ENCODE data around the gene ACSF2.
"Not testable (repeated sequence)": the region's sequence is repeated elsewhere in the genome, so short reads cannot be mapped to it uniquely, and the experiment has no call there.

The ACSF2 gene

DNA sequence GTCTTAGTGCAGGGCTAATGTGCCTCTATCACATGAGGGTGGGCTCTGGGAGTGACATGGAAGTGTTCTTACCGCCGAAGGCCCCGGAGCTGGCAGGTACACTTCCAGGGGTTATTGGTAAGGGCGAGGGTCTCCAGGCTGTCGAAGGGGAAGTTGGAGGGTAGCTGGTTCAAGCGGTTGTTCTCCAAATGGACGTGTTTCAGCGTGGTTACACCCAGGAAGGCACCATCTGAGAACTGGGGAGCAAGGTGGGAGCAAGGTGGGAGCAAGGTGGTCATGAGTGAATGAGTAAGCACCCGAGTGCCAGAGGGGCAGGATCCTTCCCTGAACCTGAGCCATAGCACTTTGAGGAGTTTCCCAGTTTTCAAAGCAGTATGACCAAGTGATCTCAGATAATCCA is 39.6 kb downstream of the ACSF2 start:
- Histone ChIP-seq H3K27me3 (ENCODE audit: insufficient read depth, low read length) (peaks cover 32% of the 10 kb centered on the region), H3K9me3 (ENCODE audit: low read length) (peaks cover 7% of the 10 kb centered on the region), H3K4me1 (ENCODE audit: insufficient read depth, low read length) (no peaks in the 10 kb centered on the region), H2AFZ (ENCODE audit: low read depth, low read length) (no peak overlapping the region), H3K4me3 (ENCODE audit: low read length) (no peak overlapping the region), H3K36me3 (ENCODE audit: insufficient read depth, low read length) (no peaks in the 10 kb centered on the region)

DNA sequence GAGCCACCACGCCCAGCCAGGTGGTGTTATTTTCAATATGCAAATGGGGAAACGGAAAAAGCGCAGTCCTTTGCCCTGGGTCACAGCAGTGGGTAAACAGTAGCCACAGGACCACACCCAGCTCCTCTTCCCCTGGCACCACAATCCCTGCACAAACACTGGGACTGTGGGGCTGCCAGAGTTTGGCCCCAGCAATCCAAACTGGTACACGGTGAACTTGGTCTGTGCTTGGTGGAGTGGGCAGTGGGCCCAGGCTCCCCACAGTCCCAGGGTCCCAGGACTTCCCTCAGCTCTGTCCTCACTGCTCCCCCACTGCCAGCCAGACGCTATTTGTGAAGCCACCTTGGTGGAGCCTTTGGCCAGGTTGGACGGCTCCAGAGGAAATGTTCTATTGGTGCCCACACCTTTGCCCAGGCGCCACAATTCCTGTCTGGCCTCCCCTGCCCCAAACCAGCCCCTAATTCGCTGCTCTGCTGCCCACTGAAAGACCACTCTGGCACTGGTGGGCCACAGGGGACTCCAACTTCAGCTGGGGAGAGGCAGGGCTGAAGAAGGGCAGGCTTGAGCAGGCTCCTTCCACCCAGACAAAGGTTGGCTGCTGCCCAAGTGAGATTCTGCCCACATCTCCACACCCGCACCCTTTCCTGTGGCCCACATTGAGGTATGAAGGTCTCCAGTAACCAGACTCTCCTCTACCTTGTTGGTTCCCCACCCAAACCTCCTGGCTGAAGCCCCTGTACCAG is 40.5 kb downstream of the ACSF2 start:
- Histone ChIP-seq H3K4me1 (ENCODE audit: insufficient read depth, low read length) (no peaks in the 10 kb centered on the region), H3K36me3 (ENCODE audit: insufficient read depth, low read length) (no peaks in the 10 kb centered on the region), H2AFZ (ENCODE audit: low read depth, low read length) (no peak overlapping the region), H3K4me3 (ENCODE audit: low read length) (no peak overlapping the region), H3K27me3 (ENCODE audit: insufficient read depth, low read length) (peaks cover 41% of the 10 kb centered on the region), H3K9me3 (ENCODE audit: low read length) (peaks cover 7% of the 10 kb centered on the region)

DNA sequence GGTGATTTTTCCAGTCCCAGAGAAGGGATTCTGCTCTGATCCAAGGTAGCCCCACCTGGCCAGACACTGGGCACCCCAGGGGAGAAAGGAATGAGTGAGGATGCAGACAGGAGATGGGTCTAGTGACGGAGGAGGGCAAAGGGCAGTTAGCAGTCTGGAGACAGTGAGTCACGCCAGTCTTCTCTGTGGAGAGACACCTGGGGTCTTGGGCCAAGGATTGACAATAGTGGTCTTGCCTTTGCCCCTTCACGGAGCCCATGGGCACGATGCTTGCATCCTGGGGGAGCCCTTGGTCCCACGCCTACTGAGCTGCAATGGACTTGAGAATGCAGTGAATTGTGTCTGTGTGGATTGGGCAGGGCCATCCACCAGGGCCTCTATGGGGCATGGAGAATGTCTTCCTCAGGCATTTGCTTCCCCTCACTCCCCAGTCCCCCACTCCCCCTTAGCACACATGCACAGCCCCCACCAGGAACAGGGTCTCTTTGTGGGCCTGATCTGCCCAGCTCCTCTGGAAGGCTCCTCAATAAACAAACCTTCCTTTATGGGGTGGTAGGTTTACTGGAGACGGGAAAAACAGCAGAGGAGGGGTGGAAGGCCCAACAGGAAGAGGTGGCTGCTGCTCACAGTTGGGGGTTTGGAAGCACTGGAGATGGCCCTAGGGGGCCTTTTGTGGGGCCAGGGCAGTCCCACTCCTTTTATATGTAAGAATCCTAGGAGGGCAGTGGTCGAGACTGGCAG is 41.3 kb downstream of the ACSF2 start:
- no peaks in the 10 kb centered on the region for H3K36me3 ChIP-seq (ENCODE audit: insufficient read depth, low read length)
- no peaks in the 10 kb centered on the region for H3K4me1 ChIP-seq (ENCODE audit: insufficient read depth, low read length)
- H3K4me3 ChIP-seq (ENCODE audit: low read length): no peak overlapping the region
- peaks cover 7% of the 10 kb centered on the region for H3K9me3 ChIP-seq (ENCODE audit: low read length)
- H2AFZ ChIP-seq (ENCODE audit: low read depth, low read length): no peak overlapping the region
- peaks cover 47% of the 10 kb centered on the region for H3K27me3 ChIP-seq (ENCODE audit: insufficient read depth, low read length)

DNA sequence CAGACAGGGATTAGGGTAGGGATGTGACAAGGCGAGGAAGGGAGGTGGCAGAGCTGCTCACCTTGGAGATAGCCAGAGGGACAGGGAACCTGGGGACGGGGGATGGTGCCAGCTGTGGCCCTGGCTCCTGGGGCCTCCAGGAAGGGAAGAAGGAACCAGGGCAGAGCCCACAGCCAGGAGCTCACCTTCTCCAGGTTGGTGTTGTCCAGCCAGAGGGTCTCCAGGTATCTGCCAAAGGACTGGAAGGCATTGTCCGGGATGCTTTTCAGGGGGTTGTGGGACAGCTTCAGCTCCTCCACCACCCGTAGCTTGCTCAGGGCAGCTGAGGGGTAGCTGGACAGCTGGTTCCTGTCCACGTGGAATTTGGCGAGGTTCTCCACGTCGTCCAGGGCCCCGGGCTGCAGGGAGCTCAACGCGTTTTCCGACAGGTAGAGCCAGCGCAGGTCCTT is 41.9 kb downstream of the ACSF2 start:
- Histone ChIP-seq H3K27me3 (ENCODE audit: insufficient read depth, low read length) (peaks cover 51% of the 10 kb centered on the region), H3K9me3 (ENCODE audit: low read length) (peaks cover 7% of the 10 kb centered on the region), H3K4me3 (ENCODE audit: low read length) (no peak overlapping the region), H3K36me3 (ENCODE audit: insufficient read depth, low read length) (no peaks in the 10 kb centered on the region), H2AFZ (ENCODE audit: low read depth, low read length) (no peak overlapping the region), H3K4me1 (ENCODE audit: insufficient read depth, low read length) (no peaks in the 10 kb centered on the region)

DNA sequence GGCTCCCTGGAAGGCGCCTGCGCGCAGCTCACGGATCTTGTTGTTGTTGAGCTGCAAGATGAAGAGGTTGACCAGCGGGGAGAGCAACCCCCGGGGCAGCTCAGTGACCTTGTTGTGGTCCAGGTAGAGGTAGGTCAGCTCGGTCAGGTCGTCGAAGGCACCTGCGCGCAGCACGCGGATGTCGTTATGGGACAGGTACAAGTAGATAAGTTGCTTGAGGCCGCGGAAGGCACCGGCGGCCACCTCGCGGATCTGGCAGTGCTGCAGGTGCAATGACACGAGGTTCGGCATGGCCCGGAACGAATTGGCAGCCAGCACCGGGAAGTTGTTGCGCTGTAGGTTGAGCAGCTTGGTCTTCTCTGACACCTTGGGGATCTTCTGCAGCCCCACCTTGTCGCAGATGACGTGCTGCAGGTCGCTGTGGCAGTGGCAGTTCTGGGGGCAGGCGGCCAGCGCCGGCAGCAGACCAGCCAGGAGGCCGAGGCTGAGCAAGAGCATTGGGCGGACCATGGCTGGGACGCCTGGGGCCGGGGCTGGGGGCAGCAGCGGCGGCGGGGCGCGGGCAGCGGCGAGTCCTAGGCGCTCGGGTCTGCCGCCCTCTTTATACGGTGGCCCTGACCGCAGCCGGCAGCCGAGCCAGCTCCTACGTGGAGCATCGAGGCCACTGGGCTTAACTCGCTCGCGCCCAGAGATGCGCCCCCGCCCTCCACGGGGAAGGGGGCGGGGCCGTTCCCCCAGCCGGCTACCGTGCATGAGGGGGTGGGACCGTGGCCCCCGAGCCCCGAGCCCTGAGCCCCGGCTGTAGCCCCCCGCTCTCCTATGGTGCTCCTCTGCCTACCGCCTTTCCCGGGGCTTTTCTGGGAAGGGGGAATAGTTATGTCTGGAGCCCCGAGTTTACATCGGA is 42.5 kb downstream of the ACSF2 start, which contains the start of gene CHAD:
Gene CHAD (minus strand): TSS at position 577 of the 904 bp plus-strand sequence. CDS start 67 bp downstream, at position 510.
- H3K36me3 ChIP-seq (ENCODE audit: insufficient read depth, low read length): no peaks in the 10 kb centered on the region

DNA sequence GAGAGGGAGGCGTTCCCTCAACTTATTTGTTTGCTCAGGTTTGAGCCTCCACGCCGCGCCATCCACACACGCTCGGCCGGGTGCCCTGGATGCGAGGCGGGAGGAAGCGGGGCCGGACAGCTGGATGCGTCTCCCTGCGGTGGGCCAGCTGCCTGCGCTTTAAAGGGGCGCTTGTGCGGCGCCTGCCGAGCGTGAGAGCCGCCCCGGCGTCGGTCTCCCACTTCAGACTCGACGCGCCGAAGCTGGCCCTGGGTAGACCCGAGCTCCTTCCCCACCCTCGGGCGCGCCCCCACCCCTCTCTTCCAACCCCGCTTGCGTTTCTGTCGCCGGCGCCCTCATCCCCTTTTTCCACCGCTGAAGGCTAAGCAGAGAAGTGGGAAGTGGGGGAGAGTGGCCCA is 43.2 kb downstream of the ACSF2 start:
- Histone ChIP-seq H3K4me3 (ENCODE audit: low read length) (no peak overlapping the region), H3K36me3 (ENCODE audit: insufficient read depth, low read length) (no peaks in the 10 kb centered on the region)

More for the DNA sequence above, 42.5 kb downstream of the ACSF2 start, which contains the start of gene CHAD:
- Histone ChIP-seq H3K4me1 (ENCODE audit: insufficient read depth, low read length) (no peaks in the 10 kb centered on the region), H3K4me3 (ENCODE audit: low read length) (no peak within 1 kb of the TSS), H3K9me3 (ENCODE audit: low read length) (peaks cover 7% of the 10 kb centered on the region), H2AFZ (ENCODE audit: low read depth, low read length) (no peak within 1 kb of the TSS), H3K27me3 (ENCODE audit: insufficient read depth, low read length) (peaks cover 54% of the 10 kb centered on the region)

DNA sequence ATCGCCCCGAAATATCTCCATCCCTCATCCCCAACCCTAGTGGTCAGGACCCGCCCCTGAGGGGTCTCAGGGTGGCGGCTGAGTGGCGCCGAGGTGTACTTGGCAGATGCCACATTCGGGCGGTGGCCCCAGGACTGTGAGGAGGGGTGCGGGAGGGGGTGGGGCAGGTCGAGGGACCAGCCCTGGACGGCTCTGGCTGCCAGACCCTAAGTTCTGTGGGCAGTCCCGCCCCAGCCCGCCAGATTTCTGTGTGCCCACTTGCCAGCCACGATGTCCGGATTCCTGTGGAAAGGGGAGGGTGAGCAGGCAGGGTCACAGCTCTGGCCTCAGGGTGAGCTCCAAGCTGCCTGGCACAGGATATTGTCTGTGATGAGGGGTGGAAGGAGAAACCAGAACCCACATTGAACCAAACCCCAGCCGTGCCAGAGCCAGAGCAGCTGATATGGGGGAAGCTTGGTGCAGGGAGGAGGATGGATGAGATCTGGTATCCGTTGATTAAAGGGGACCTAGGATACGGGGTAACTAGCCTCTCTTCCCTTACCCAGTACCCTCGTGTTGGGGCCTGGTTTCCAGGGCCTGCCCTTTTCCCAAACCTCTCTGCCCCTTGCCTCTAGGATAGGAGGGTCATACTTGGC is 43.8 kb downstream of the ACSF2 start:
- Histone ChIP-seq H3K27me3 (ENCODE audit: insufficient read depth, low read length) (peaks cover 61% of the 10 kb centered on the region), H3K36me3 (ENCODE audit: insufficient read depth, low read length) (no peaks in the 10 kb centered on the region), H3K4me1 (ENCODE audit: insufficient read depth, low read length) (no peaks in the 10 kb centered on the region)

More for the DNA sequence above, 43.2 kb downstream of the ACSF2 start:
- Histone ChIP-seq H3K27me3 (ENCODE audit: insufficient read depth, low read length) (peaks cover 58% of the 10 kb centered on the region), H3K9me3 (ENCODE audit: low read length) (peaks cover 7% of the 10 kb centered on the region), H3K4me1 (ENCODE audit: insufficient read depth, low read length) (no peaks in the 10 kb centered on the region), H2AFZ (ENCODE audit: low read depth, low read length) (no peak overlapping the region)

DNA sequence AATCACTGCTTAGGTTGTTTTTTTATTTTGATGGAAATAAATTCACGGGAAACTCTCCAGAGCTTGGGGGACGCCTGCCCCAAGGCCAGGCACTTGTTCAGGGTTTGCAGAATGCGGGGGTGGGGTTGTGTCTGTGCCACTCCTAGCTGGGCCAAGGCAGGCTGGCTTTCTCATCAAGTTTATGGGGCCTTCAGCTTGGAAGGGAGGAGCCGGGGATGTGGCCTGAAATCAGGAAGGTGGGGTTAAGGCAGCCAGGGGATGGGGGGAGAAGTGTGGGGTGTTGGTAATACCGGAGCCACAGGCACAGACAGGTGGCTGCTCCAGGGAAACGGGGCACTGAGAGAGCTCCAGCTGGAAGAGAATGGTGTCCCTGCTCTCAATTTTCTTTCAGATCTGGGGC is 44.4 kb downstream of the ACSF2 start:
- no peaks in the 10 kb centered on the region for H3K36me3 ChIP-seq (ENCODE audit: insufficient read depth, low read length)
- H3K9me3 ChIP-seq (ENCODE audit: low read length): peaks cover 7% of the 10 kb centered on the region
- no peak overlapping the region for H2AFZ ChIP-seq (ENCODE audit: low read depth, low read length)
- no peak overlapping the region for H3K4me3 ChIP-seq (ENCODE audit: low read length)
- peaks cover 63% of the 10 kb centered on the region for H3K27me3 ChIP-seq (ENCODE audit: insufficient read depth, low read length)
- H3K4me1 ChIP-seq (ENCODE audit: insufficient read depth, low read length): no peaks in the 10 kb centered on the region

More for the DNA sequence above, 43.8 kb downstream of the ACSF2 start:
- Histone ChIP-seq H2AFZ (ENCODE audit: low read depth, low read length) (no peak overlapping the region), H3K4me3 (ENCODE audit: low read length) (no peak overlapping the region), H3K9me3 (ENCODE audit: low read length) (peaks cover 7% of the 10 kb centered on the region)

DNA sequence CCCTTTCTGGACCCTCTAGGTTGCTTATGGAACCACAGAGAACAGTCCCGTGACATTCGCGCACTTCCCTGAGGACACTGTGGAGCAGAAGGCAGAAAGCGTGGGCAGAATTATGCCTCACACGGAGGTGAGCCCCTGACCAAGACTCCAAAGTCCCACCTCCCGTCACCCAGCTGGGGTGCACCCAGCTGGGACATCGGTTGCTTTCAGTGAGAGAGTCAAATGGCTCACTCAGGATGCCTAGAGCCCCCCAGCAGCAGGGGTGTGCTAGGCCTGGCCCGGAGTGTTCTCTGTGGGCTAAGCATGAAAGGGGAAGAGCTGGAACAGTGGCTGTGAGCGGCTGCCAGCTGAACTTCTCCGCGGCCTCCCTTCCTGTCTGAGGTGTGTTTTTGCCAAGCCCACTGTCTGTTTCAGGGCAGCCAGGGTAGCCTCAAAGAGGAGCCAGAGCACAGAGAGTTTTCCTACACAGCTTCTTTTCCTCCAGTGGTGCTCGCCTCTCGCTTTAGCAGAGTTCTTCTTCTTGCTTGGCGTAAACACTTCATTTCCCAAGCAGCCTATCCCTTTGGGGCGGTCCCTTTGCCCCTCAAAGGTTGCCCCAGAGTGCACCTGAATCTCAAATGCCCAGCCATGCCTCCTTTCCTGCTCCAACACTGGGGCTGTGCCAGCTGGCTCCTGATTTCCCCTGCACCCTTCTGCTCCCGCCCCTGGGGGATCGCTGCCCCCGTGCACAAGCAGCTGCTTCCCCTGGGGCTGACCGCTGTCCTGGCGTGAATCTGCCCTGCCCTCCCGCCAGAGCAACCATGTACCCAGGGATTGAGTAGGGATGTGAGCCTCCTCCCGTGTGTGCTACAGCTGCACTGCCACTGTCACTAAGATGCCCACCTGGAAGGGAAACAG is 45.2 kb downstream of the ACSF2 start:
- no peaks in the 10 kb centered on the region for H3K36me3 ChIP-seq (ENCODE audit: insufficient read depth, low read length)
- H3K4me1 ChIP-seq (ENCODE audit: insufficient read depth, low read length): no peaks in the 10 kb centered on the region
- no peak overlapping the region for H2AFZ ChIP-seq (ENCODE audit: low read depth, low read length)
- H3K27me3 ChIP-seq (ENCODE audit: insufficient read depth, low read length): peaks cover 67% of the 10 kb centered on the region
- H3K9me3 ChIP-seq (ENCODE audit: low read length): peaks cover 7% of the 10 kb centered on the region
- H3K4me3 ChIP-seq (ENCODE audit: low read length): no peak overlapping the region

DNA sequence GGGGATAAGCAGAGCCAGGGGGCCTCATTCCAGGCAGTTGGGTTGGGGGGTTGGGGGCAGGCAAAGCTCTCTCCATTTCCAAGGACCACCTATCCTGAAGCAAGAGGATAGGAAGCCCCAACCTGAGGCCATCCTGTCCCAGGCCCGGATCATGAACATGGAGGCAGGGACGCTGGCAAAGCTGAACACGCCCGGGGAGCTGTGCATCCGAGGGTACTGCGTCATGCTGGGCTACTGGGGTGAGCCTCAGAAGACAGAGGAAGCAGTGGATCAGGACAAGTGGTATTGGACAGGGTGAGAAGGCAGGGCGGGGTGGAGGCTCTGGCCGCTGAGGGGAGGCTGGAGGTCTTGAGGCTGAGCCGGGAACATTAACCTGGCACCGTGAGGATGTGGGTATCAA is 46.3 kb downstream of the ACSF2 start:
- Histone ChIP-seq H3K9me3 (ENCODE audit: low read length) (peaks cover 7% of the 10 kb centered on the region), H3K27me3 (ENCODE audit: insufficient read depth, low read length) (peaks cover 59% of the 10 kb centered on the region), H3K4me1 (ENCODE audit: insufficient read depth, low read length) (no peaks in the 10 kb centered on the region), H3K4me3 (ENCODE audit: low read length) (no peak overlapping the region), H3K36me3 (ENCODE audit: insufficient read depth, low read length) (no peaks in the 10 kb centered on the region), H2AFZ (ENCODE audit: low read depth, low read length) (no peak overlapping the region)

DNA sequence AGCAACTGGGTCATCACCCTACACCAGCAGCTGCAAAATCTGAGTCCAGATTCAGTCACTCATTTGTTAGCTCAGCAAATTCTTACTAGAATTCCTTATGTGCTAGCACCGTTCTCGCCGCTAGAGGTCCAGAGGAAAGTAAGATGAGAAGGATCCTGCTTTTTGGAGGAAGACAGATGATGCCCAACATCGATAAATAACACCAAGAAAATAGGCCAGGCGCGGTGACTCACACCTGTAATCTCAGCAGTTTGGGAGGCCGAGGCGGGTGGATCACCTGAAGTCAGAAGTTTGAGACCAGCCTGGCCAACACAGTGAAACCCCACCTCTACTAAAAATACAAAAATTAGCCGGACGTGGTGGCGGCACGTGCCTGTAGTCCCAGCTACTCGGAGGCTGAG is 46.7 kb downstream of the ACSF2 start:
- H3K4me1 ChIP-seq (ENCODE audit: insufficient read depth, low read length); H3K36me3 ChIP-seq (ENCODE audit: insufficient read depth, low read length); H3K9me3 ChIP-seq (ENCODE audit: low read length); H3K4me3 ChIP-seq (ENCODE audit: low read length); H2AFZ ChIP-seq (ENCODE audit: low read depth, low read length): not testable (repeated sequence)
- peaks cover 56% of the 10 kb centered on the region for H3K27me3 ChIP-seq (ENCODE audit: insufficient read depth, low read length)

DNA sequence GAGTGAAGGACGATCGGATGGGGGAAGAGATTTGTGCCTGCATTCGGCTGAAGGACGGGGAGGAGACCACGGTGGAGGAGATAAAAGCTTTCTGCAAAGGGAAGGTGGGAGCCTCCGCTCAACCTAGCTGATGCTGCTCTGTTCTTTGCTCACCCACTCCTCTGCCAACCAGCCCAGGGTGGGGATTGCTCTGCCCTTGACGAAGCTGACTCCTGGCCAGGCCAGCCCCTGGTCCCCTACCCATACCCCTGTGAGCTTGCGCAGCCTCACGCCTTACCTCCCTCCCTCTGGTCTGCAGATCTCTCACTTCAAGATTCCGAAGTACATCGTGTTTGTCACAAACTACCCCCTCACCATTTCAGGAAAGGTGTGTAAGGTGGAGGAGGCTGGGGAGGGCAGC is 47.9 kb downstream of the ACSF2 start:
- Histone ChIP-seq H3K9me3 (ENCODE audit: low read length) (no peaks in the 10 kb centered on the region), H3K4me3 (ENCODE audit: low read length) (no peak overlapping the region), H2AFZ (ENCODE audit: low read depth, low read length) (no peak overlapping the region), H3K27me3 (ENCODE audit: insufficient read depth, low read length) (peaks cover 48% of the 10 kb centered on the region), H3K36me3 (ENCODE audit: insufficient read depth, low read length) (no peaks in the 10 kb centered on the region), H3K4me1 (ENCODE audit: insufficient read depth, low read length) (peaks cover 5% of the 10 kb centered on the region)
